Calu3 (cell line): ENCODE results near the gene TSPAN4. TPM values are rescaled to one million over a fixed set of nuclear protein-coding genes. Genes with fewer than 3 reads are reported as not detected.

Source experiments
- BruUV-seq: library from RNA; stranded (reverse); fragments of 400-500 nt; replicated peaks from 2 replicates; lab custom pipeline; 2021; lab: Mats Ljungman, UMichigan
- CTCF ChIA-PET: fragments of 300-600 bp; sonication (Branson Sonifier 250); formaldehyde crosslinking; loops from one replicate; lab custom pipeline; 2022; ENCODE audit warnings: antibody characterized with exemption; lab: Charles Lee
- DNase-seq: peaks from one replicate; pipeline ENCODE4 v3.0.0; 2022
- H3K27ac Mint-ChIP-seq: one replicate; pipeline ENCODE4 v1.8.0; 2022; ENCODE audit warnings: mixed read lengths; ENCODE audit not compliant: unreplicated experiment
- H3K27me3 Mint-ChIP-seq: one replicate; pipeline ENCODE4 v1.8.0; 2022; ENCODE audit warnings: mixed read lengths; ENCODE audit not compliant: unreplicated experiment
- H3K36me3 Mint-ChIP-seq: one replicate; pipeline ENCODE4 v1.8.0; 2022; ENCODE audit warnings: mild to moderate bottlenecking, moderate library complexity, mixed read lengths; ENCODE audit not compliant: insufficient read depth, unreplicated experiment
- H3K4me1 Mint-ChIP-seq: one replicate; pipeline ENCODE4 v1.8.0; 2022; ENCODE audit warnings: mild to moderate bottlenecking, low read depth, mixed read lengths; ENCODE audit not compliant: unreplicated experiment
- H3K4me3 Mint-ChIP-seq: one replicate; pipeline ENCODE4 v1.8.0; 2022; ENCODE audit warnings: mild to moderate bottlenecking, low read depth, moderate library complexity, mixed read lengths; ENCODE audit not compliant: unreplicated experiment
- H3K9me3 Mint-ChIP-seq: one replicate; pipeline ENCODE4 v1.8.0; 2022; ENCODE audit warnings: low read depth, mixed read lengths; ENCODE audit not compliant: unreplicated experiment
- intact Hi-C: fragments of 100-400 bp; cut with micrococcal nuclease; formaldehyde crosslinking; loops from one replicate; pipeline ENCODE4 v1.10.0; 2022; ENCODE audit not compliant: unreplicated experiment
- total RNA-seq: library from RNA; stranded (reverse); gene quantifications from 2 replicates; pipeline ENCODE4 v1.2.3, GENCODE V29; 2022
- TF ChIP-seq, protein P1 (sequence below): fragments of 200-600 bp; IDR thresholded peaks from one replicate; pipeline ENCODE4 v1.8.0; 2022; ENCODE audit warnings: antibody characterized with exemption; ENCODE audit not compliant: unreplicated experiment

The TSPAN4 gene
- total RNA-seq, 1 experiment from 2014 or later = 36.3 TPM

- BruUV-seq = no TSS peak
- H3K27me3 Mint-ChIP-seq = no peaks in the 10 kb centered on the region
- no peaks in the 10 kb centered on the region for H3K9me3 Mint-ChIP-seq
- no peak overlapping the region for H3K27ac Mint-ChIP-seq
- no peak for DNase-seq
- CTCF ChIA-PET = no interaction called here
- TF ChIP-seq, protein P1, sequence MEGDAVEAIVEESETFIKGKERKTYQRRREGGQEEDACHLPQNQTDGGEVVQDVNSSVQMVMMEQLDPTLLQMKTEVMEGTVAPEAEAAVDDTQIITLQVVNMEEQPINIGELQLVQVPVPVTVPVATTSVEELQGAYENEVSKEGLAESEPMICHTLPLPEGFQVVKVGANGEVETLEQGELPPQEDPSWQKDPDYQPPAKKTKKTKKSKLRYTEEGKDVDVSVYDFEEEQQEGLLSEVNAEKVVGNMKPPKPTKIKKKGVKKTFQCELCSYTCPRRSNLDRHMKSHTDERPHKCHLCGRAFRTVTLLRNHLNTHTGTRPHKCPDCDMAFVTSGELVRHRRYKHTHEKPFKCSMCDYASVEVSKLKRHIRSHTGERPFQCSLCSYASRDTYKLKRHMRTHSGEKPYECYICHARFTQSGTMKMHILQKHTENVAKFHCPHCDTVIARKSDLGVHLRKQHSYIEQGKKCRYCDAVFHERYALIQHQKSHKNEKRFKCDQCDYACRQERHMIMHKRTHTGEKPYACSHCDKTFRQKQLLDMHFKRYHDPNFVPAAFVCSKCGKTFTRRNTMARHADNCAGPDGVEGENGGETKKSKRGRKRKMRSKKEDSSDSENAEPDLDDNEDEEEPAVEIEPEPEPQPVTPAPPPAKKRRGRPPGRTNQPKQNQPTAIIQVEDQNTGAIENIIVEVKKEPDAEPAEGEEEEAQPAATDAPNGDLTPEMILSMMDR = no peak
- H3K4me3 Mint-ChIP-seq = no peak overlapping the region
- no peaks in the 10 kb centered on the region for H3K4me1 Mint-ChIP-seq
- H3K36me3 Mint-ChIP-seq = peaks cover 45% of the 10 kb centered on the region
- intact Hi-C loops = no loop called here
Observed at GRCh38 chr11:875769-876301, 33.2 kb downstream of the TSPAN4 start.

DNA sequence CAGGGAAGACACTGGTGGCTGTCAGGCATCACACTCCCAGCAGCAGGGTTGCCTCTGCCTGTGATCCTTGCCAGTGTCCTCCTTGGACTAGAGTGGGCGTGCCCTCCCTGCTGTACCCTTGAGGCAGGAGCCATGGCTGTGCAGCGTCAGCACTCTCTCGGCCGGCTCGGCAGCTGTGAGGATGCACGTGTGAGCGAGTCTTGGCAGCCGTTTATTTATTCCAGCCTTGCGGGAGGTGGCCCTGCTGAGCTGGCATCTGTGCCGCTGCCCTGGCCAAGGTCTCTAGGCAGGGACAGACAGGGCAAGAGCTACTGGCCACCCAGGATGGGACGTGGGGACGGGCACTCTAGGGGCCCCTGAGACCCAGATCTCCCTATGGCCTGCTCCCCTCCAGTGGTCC lies 33.9 kb downstream of the TSPAN4 start:
- Mint-ChIP-seq H3K4me1 (no peaks in the 10 kb centered on the region), H3K27me3 (no peaks in the 10 kb centered on the region), H3K27ac (no peak overlapping the region), H3K36me3 (peaks cover 45% of the 10 kb centered on the region), H3K9me3 (no peaks in the 10 kb centered on the region), H3K4me3 (no peak overlapping the region)
- no peak for DNase-seq
- TF ChIP-seq, protein P1 = no peak
- BruUV-seq = no TSS peak
- CTCF ChIA-PET = no interaction called here
- intact Hi-C loops = no loop called here

GRCh38 chr11:877565-877964 lies 34.9 kb downstream of the TSPAN4 start:
- CTCF ChIA-PET = no interaction called here
- no peaks in the 10 kb centered on the region for H3K4me1 Mint-ChIP-seq
- TF ChIP-seq, protein P1 = no peak
- DNase-seq = no peak
- H3K27me3 Mint-ChIP-seq = no peaks in the 10 kb centered on the region
- H3K9me3 Mint-ChIP-seq = no peaks in the 10 kb centered on the region
- BruUV-seq = no TSS peak
- H3K4me3 Mint-ChIP-seq = no peak overlapping the region
- intact Hi-C loops = no loop called here
- H3K27ac Mint-ChIP-seq = no peak overlapping the region
- peaks cover 36% of the 10 kb centered on the region for H3K36me3 Mint-ChIP-seq

- CTCF ChIA-PET = no interaction called here
- H3K4me3 Mint-ChIP-seq = no peak overlapping the region
Observed at GRCh38 chr11:880447-880846, 37.8 kb downstream of the TSPAN4 start.

More at GRCh38 chr11:880447-880846, 37.8 kb downstream of the TSPAN4 start:
- TF ChIP-seq, protein P1 = peak; percentile 17
- intact Hi-C loops = no loop called here
- no TSS peak for BruUV-seq
- no peak overlapping the region for H3K27ac Mint-ChIP-seq
- no peaks in the 10 kb centered on the region for H3K27me3 Mint-ChIP-seq
- H3K9me3 Mint-ChIP-seq = no peaks in the 10 kb centered on the region
- peaks cover 18% of the 10 kb centered on the region for H3K36me3 Mint-ChIP-seq
- DNase-seq = no peak
- no peaks in the 10 kb centered on the region for H3K4me1 Mint-ChIP-seq
